Heart left ventricle (tissue), 16 donors: Measurements from ENCODE around the gene MCL1. TPM values are rescaled to one million over a fixed set of nuclear protein-coding genes. Genes with fewer than 3 reads are reported as not detected.

Experiments used
- ATAC-seq, 4 donors: fragments of 200-7000 bp; cut with Tn5 transposase; one replicate each; pipeline ENCODE4 v1.9.1; 2020 to 2022; ENCODE audit warnings: moderate library complexity in 4 of 4, mild to moderate bottlenecking in 3 of 4, moderate number of reproducible peaks in 1 of 4
- DNase-seq, 5 donors: peaks; one replicate each; pipeline ENCODE4 v3.0.0-alpha.2; 2020
- H3K27ac ChIP-seq, 12 donors: fragments of 200-600 bp; sonication (generic) in 4 of 12; one replicate each; pipeline versions ENCODE4 v1.5.0 to v1.8.0; 2016 to 2022; ENCODE audit warnings: mild to moderate bottlenecking in 2 of 12
- H3K27me3 ChIP-seq, 9 donors: fragments of 200-600 bp; sonication (generic) in 2 of 9; one replicate each; pipeline versions ENCODE4 v1.5.1 to v1.8.0; 2016 to 2022; ENCODE audit warnings: mild to moderate bottlenecking in 3 of 9
- H3K36me3 ChIP-seq, 9 donors: fragments of 200-600 bp; sonication (generic) in 2 of 9; one replicate each; pipeline versions ENCODE4 v1.5.0 to v1.8.0; 2018 to 2022; ENCODE audit warnings: mild to moderate bottlenecking in 2 of 9
- H3K4me1 ChIP-seq, 12 donors: fragments of 200-600 bp; sonication (generic) in 4 of 12; one replicate each; pipeline versions ENCODE4 v1.5.0 to v1.8.0; 2016 to 2022; ENCODE audit warnings: mild to moderate bottlenecking in 3 of 12
- H3K4me3 ChIP-seq, 12 donors: fragments of 200-600 bp; sonication (generic) in 4 of 12; one replicate each; pipeline versions ENCODE4 v1.5.0 to v1.8.0; 2017 to 2022; ENCODE audit warnings: mild to moderate bottlenecking in 9 of 12, moderate library complexity in 4 of 12
- H3K9me3 ChIP-seq, 12 donors: fragments of 200-600 bp; sonication (generic) in 4 of 12; one replicate each; pipeline versions ENCODE4 v1.5.0 to v1.8.0; 2016 to 2022; ENCODE audit warnings: mild to moderate bottlenecking in 1 of 12
- CTCF ChIP-seq, 12 donors: fragments of 200-600 bp; sonication (generic) in 4 of 12; IDR thresholded peaks; one replicate each; pipeline versions ENCODE4 v1.5.0 to v1.8.0; 2018 to 2022; ENCODE audit warnings: antibody characterized with exemption in 12 of 12, mild to moderate bottlenecking in 5 of 12
- POLR2A ChIP-seq, 2 donors: fragments of 450-650 bp; IDR thresholded peaks; one replicate each; pipeline ENCODE4 v1.6.1; 2017; ENCODE audit warnings: antibody characterized with exemption in 2 of 2, mild to moderate bottlenecking in 2 of 2, moderate library complexity in 2 of 2
- WGBS, 4 donors: extraction: QIAGEN DNeasy Blood & Tissue Kit in 2 of 4; methylation state at CpG; one replicate each; pipeline versions ENCODE4 v1.1.5 to v1.1.7; 2013 to 2018; 5-methylcytosine and 5-hydroxymethylcytosine counted together
- intact Hi-C, 10 donors: fragments of 100-400 bp; cut with DNase I; formaldehyde crosslinking; loops; one replicate each; pipeline versions ENCODE4 v1.11.1 to v1.14.2; 2022
- polyA plus RNA-seq, 2 donors: library from polyadenylated mRNA; stranded (reverse); fragments of 200-250 nt; gene quantifications; one replicate each; pipeline ENCODE4 v1.2.3, GENCODE V29; 2013
- total RNA-seq, 9 donors: library from RNA; depleted of rRNA in 2 of 9; stranded (reverse); fragments of >200 nt in 2 of 9; fragmentation: NEBNext Ultra II Directional in 3 of 9; extraction: Animal tissue kit (Norgen Biotek cat#: 25700) in 3 of 9; gene quantifications; one replicate each; pipeline versions ENCODE4 v1.1.0 to v1.2.4, GENCODE V29; 2016 to 2023
- donor health status: ischemic (EF 13 %, LVEDD 7.1; RV severe dilation, severe dysfunction).
- donor health status: healthy with polysubstance abuse.
- donor health status: DM: no; HTN: yes; CAD: no.
- donor health status: DM: no; HTN: no; CAD: no.
- donor health status: ischemic (EF 25% LVEDD 6.9; RV normal size, moderate dysfunction).
- donor health status: ischemic (EF 25% LVEDD 5.7; RV mildly dilated, moderate dysfunction).
- donor health status: healthy.
- donor health status: DM: yes; HTN: yes; CAD: no.
- donor health status: ischemic (EF 35%, LVEDD 5.7; RV mildly dilated, moderate dysfunction).
- donor health status: nonischemic (EF 11% LVEDD 7.7; RV severe dilation, severe dysfunction).
- donor health status: DM: yes; HTN: yes; CAD: no.
- donor health status: PGD.
- donor health status: ischemic (EF 29% LVEDD 5.4; RV normal size, mild dysfunction).
- donor health status: nonischemic (EF 23%, LVEDD 6.1; RV moderate dilation, normal function).

MCL1 gene
- total and polyA plus RNA-seq, 11 donors = 57.1 to 180 (median 104) TPM

- peak; percentile 52 to 84 for TF ChIP-seq POLR2A (IDR thresholded peaks at IDR 0.05)
- peak in 6 of 12 donors; percentile 4 to 32 (median 22) for TF ChIP-seq CTCF (IDR thresholded peaks at IDR 0.05)
- Histone ChIP-seq H3K9me3 (no peaks in the 10 kb centered on the region), H3K4me1 (peaks cover 23 to 82% (median 69%) of the 10 kb centered on the region in 12 donors), H3K27ac (peak overlapping the region; percentile 94 to 100 (median 100)), H3K27me3 (no peaks in the 10 kb centered on the region), H3K36me3 (peaks cover 0 to 16% (median 0%) of the 10 kb centered on the region in 9 donors), H3K4me3 (peak overlapping the region; percentile 38 to 69 (median 60))
- peak; percentile 87 to 90 (median 90) for ATAC-seq
- intact Hi-C loops = loop anchor here (1.0 to 10.0 kb wide), 15 partner anchors 16 to 366 kb away; partner anchors contain the start of genes MCL1 (in 4 of the 10), ENSA (in 3 of the 10), GOLPH3L (in 3 of the 10) and RPRD2 (in 1 of the 10)
- WGBS, 4 donors = 0 to 1% (median 1%) methylated on average over 24 to 32 of the region's 32 CpGs
- DNase-seq = peak; percentile 95 to 97 (median 96)
These were observed 18.0 kb downstream of the MCL1 start for GRCh38 chr1:150561254-150561973.

- ATAC-seq = peak; percentile 44 to 61 (median 60)
- H3K27me3 ChIP-seq = no peaks in the 10 kb centered on the region
- intact Hi-C loops = loop anchor here (1.0 to 10.0 kb wide), 15 partner anchors 17 to 367 kb away; partner anchors contain the start of genes MCL1 (in 4 of the 10), ENSA (in 3 of the 10), GOLPH3L (in 3 of the 10) and RPRD2 (in 1 of the 10)
- H3K4me1 ChIP-seq = peaks cover 23 to 75% (median 62%) of the 10 kb centered on the region in 12 donors
- H3K27ac ChIP-seq = peak overlapping the region; percentile 94 to 100 (median 100)
- 13 to 17% (median 16%) methylated on average over 17 of the region's 17 CpGs for WGBS, 4 donors
- H3K36me3 ChIP-seq = peaks cover 0 to 22% (median 3%) of the 10 kb centered on the region in 9 donors
- TF ChIP-seq CTCF (IDR thresholded peaks at IDR 0.05) = peak; percentile 79 to 94 (median 87)
- TF ChIP-seq POLR2A (IDR thresholded peaks at IDR 0.05) = no peak
- peak; percentile 89 to 93 (median 91) for DNase-seq
- no peaks in the 10 kb centered on the region for H3K9me3 ChIP-seq
- peak overlapping the region; percentile 38 to 69 (median 60) for H3K4me3 ChIP-seq
These were observed 18.7 kb downstream of the MCL1 start for GRCh38 chr1:150560576-150561253.

GRCh38 chr1:150560011-150560438 is 19.4 kb downstream of the MCL1 start:
- intact Hi-C loops = loop anchor here (1.0 to 10.0 kb wide), 11 partner anchors 19 to 367 kb away; partner anchors contain the start of genes ENSA (in 3 of the 10), GOLPH3L (in 3 of the 10), MCL1 (in 2 of the 10) and RPRD2 (in 1 of the 10)
- 24 to 29% (median 27%) methylated on average over 9 of the region's 9 CpGs for WGBS, 4 donors
- TF ChIP-seq CTCF (IDR thresholded peaks at IDR 0.05) (peak; percentile 80 to 95 (median 91)), POLR2A (IDR thresholded peaks at IDR 0.05) (peak in 1 of 2 donors; percentile 20)
- Histone ChIP-seq H3K4me3 (peak overlapping the region in 8 of 12 donors; percentile 53 to 69 (median 60)), H3K36me3 (peaks cover 0 to 29% (median 5%) of the 10 kb centered on the region in 9 donors), H3K9me3 (no peaks in the 10 kb centered on the region), H3K27me3 (no peaks in the 10 kb centered on the region), H3K27ac (peak overlapping the region; percentile 94 to 100 (median 100)), H3K4me1 (peaks cover 23 to 68% (median 55%) of the 10 kb centered on the region in 12 donors)
- ATAC-seq = peak in 3 of 4 donors; percentile 6 to 22 (median 8)
- peak; percentile 76 to 83 (median 80) for DNase-seq
